Iris pigment epithelial cell (primary cell): Measurements from ENCODE around the gene CAMTA1.

ENCODE experiments used
- DNase-seq: peaks from one replicate; pipeline ENCODE4 v3.0.0-alpha.2; 2011; ENCODE audit warnings: low read depth

Gene CAMTA1

GRCh38 chr1:7576946-7577657 is 791.8 kb downstream of the CAMTA1 start:
- peak; percentile 7 for DNase-seq

GRCh38 chr1:7578206-7578605 is 793.0 kb downstream of the CAMTA1 start:
- no peak for DNase-seq

- no peak for DNase-seq
These were observed 793.8 kb downstream of the CAMTA1 start for GRCh38 chr1:7579016-7579415.

GRCh38 chr1:7579831-7580804 is 794.9 kb downstream of the CAMTA1 start:
- DNase-seq = no peak

- no peak for DNase-seq
These were observed 795.9 kb downstream of the CAMTA1 start for GRCh38 chr1:7580923-7581753.

- no peak for DNase-seq
These were observed 796.7 kb downstream of the CAMTA1 start for GRCh38 chr1:7581754-7582459.

GRCh38 chr1:7582460-7582972 is 797.3 kb downstream of the CAMTA1 start:
- no peak for DNase-seq

GRCh38 chr1:7583291-7584096 is 798.2 kb downstream of the CAMTA1 start:
- DNase-seq = no peak

- no peak for DNase-seq
These were observed 798.9 kb downstream of the CAMTA1 start for GRCh38 chr1:7584157-7584556.

- no peak for DNase-seq
These were observed 799.4 kb downstream of the CAMTA1 start for GRCh38 chr1:7584643-7585042.

GRCh38 chr1:7585216-7585907 is 800.1 kb downstream of the CAMTA1 start:
- DNase-seq = no peak

GRCh38 chr1:7586031-7586941 is 801.0 kb downstream of the CAMTA1 start:
- DNase-seq = no peak

- no peak for DNase-seq
These were observed 802.0 kb downstream of the CAMTA1 start for GRCh38 chr1:7587108-7587772.

GRCh38 chr1:7587773-7588456 is 802.7 kb downstream of the CAMTA1 start:
- DNase-seq = no peak

GRCh38 chr1:7588457-7588827 is 803.2 kb downstream of the CAMTA1 start:
- DNase-seq = no peak

GRCh38 chr1:7589080-7589735 is 804.0 kb downstream of the CAMTA1 start:
- no peak for DNase-seq

GRCh38 chr1:7589774-7590425 is 804.6 kb downstream of the CAMTA1 start:
- peak; percentile 4 for DNase-seq
